ENCODE measurements around the gene GOLGA8B.
"Not testable (repeated sequence)": the region's sequence is repeated elsewhere in the genome, so short reads cannot be mapped to it uniquely, and the experiment has no call there.

The GOLGA8B gene

GRCh38 chr15:34559764-34560163, 23.7 kb downstream of the GOLGA8B start:
- H3K4me1 ChIP-seq (ENCODE audit: control insufficient read depth, insufficient read depth, low read length, poor library complexity, severe bottlenecking); H3K27ac ChIP-seq (ENCODE audit: low read depth, low read length, severe bottlenecking); H3K36me3 ChIP-seq (ENCODE audit: control insufficient read depth, insufficient read depth, low read length); H3K9me3 ChIP-seq (ENCODE audit: control insufficient read depth, low read length); H3K4me3 ChIP-seq (ENCODE audit: extremely low read depth, insufficient read depth, low read length, poor library complexity, severe bottlenecking): not testable (repeated sequence)
- WGBS, 2 experiments (ENCODE audit: insufficient coverage in 2 of 2) = no CpG with 5 or more reads among the region's 5 CpGs

- not testable (repeated sequence) for H3K9me3 ChIP-seq (ENCODE audit: control insufficient read depth, low read length); H3K4me1 ChIP-seq (ENCODE audit: control insufficient read depth, insufficient read depth, low read length, poor library complexity, severe bottlenecking); H3K27ac ChIP-seq (ENCODE audit: low read depth, low read length, severe bottlenecking); H3K4me3 ChIP-seq (ENCODE audit: extremely low read depth, insufficient read depth, low read length, poor library complexity, severe bottlenecking); H3K36me3 ChIP-seq (ENCODE audit: control insufficient read depth, insufficient read depth, low read length)
- WGBS, 2 experiments (ENCODE audit: insufficient coverage in 2 of 2) = no CpG with 5 or more reads among the region's 7 CpGs
Observed at GRCh38 chr15:34555162-34555561, 28.3 kb downstream of the GOLGA8B start.

DNA sequence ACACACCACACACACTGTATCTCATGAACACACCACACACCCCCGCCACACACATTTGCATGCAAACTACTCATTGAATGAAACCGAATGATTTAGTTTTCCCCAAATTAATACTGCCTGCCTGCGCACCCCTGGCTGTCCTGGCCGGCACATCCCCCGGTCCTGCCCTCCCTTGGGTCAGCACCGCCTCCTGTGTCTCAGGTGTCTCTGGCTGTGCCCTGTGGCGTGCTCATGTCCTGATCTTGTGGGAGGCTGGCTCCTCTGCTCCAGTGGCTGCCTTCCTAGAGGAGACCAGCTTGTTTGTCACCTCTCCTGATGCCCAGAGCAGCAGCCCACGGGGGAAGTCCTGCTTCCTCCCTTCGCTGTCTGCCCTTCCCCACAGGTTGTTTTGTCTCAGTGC, 28.7 kb downstream of the GOLGA8B start:
- H3K9me3 ChIP-seq (ENCODE audit: control insufficient read depth, low read length); H3K27ac ChIP-seq (ENCODE audit: low read depth, low read length, severe bottlenecking); H3K4me1 ChIP-seq (ENCODE audit: control insufficient read depth, insufficient read depth, low read length, poor library complexity, severe bottlenecking); H3K4me3 ChIP-seq (ENCODE audit: extremely low read depth, insufficient read depth, low read length, poor library complexity, severe bottlenecking); H3K36me3 ChIP-seq (ENCODE audit: control insufficient read depth, insufficient read depth, low read length): not testable (repeated sequence)
- no CpG with 5 or more reads among the region's 9 CpGs for WGBS, 2 experiments (ENCODE audit: insufficient coverage in 2 of 2)

DNA sequence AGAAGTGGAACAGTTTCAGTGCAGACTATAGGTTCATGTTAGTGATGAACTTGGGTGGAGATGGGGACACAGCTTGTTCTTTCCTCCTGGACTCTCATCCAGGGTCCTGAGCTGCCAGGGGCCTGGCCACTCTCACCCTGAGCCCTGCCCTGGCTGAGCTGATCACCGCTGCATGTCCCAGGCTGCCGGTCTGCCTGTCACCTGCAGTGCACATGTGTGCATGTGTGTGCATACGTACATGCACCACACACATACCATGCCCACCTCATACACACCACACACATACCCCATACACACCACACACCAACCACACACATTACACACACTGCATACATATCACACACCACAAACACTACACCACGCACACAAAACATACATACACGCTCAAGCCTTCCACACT, 29.3 kb downstream of the GOLGA8B start:
- not testable (repeated sequence) for H3K9me3 ChIP-seq (ENCODE audit: control insufficient read depth, low read length); H3K27ac ChIP-seq (ENCODE audit: low read depth, low read length, severe bottlenecking); H3K4me1 ChIP-seq (ENCODE audit: control insufficient read depth, insufficient read depth, low read length, poor library complexity, severe bottlenecking); H3K4me3 ChIP-seq (ENCODE audit: extremely low read depth, insufficient read depth, low read length, poor library complexity, severe bottlenecking); H3K36me3 ChIP-seq (ENCODE audit: control insufficient read depth, insufficient read depth, low read length)
- 93% methylated on average over 2 of the region's 5 CpGs; no CpG with 5 or more reads in 1 of the 2 experiments for WGBS, 2 experiments (ENCODE audit: insufficient coverage in 2 of 2)

DNA sequence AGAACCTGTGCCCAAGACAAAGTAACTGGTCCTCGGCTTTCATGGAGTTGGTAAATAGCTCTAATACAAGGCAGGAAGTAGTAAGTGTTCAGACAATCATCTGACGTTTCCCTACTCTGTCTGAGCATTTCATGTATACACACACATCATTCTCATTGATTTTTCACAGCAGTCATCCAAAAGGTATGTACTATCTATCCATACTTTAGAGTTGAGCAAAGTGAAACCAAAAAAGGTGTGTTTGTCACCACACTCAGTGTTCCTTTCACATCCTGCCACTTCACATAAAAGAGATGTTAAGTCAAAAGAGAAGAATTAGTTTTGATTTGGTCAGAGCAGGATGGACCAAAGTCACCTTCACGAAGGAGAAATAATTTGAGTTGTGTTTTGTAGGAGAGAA, 33.3 kb downstream of the GOLGA8B start:
- not testable (repeated sequence) for H3K4me1 ChIP-seq (ENCODE audit: control insufficient read depth, insufficient read depth, low read length, poor library complexity, severe bottlenecking); H3K9me3 ChIP-seq (ENCODE audit: control insufficient read depth, low read length); H3K27ac ChIP-seq (ENCODE audit: low read depth, low read length, severe bottlenecking); H3K4me3 ChIP-seq (ENCODE audit: extremely low read depth, insufficient read depth, low read length, poor library complexity, severe bottlenecking); H3K36me3 ChIP-seq (ENCODE audit: control insufficient read depth, insufficient read depth, low read length)
- WGBS, 2 experiments (ENCODE audit: insufficient coverage in 2 of 2) = no CpG with 5 or more reads among the region's 3 CpGs

DNA sequence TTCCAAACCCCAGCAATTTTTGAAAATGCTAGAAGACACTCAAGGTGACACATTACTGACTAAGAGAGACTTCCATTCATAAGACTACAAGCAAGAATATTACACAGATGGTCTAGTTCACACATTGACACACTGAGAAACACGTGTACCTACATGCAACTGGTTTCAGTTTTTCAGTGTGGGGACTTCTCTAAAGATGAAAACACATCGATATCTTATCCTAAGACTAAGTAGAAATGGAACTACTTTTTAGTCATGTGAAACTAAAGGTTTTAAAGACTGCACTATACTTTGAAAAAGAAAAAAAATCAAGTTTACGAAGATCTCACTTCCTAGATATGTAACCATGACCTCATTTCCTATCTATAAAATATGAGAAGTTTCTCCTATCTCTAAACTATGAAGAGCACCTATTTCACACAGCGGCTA, 34.1 kb downstream of the GOLGA8B start:
- H3K27ac ChIP-seq (ENCODE audit: low read depth, low read length, severe bottlenecking); H3K4me3 ChIP-seq (ENCODE audit: extremely low read depth, insufficient read depth, low read length, poor library complexity, severe bottlenecking); H3K36me3 ChIP-seq (ENCODE audit: control insufficient read depth, insufficient read depth, low read length); H3K4me1 ChIP-seq (ENCODE audit: control insufficient read depth, insufficient read depth, low read length, poor library complexity, severe bottlenecking); H3K9me3 ChIP-seq (ENCODE audit: control insufficient read depth, low read length): not testable (repeated sequence)
- whole genome bisulfite sequencing, 2 experiments (ENCODE audit: insufficient coverage in 2 of 2) = no CpG with 5 or more reads among the region's 4 CpGs

GRCh38 chr15:34543860-34544649, 39.4 kb downstream of the GOLGA8B start:
- not testable (repeated sequence) for H3K4me3 ChIP-seq (ENCODE audit: extremely low read depth, insufficient read depth, low read length, poor library complexity, severe bottlenecking); H3K36me3 ChIP-seq (ENCODE audit: control insufficient read depth, insufficient read depth, low read length); H3K27ac ChIP-seq (ENCODE audit: low read depth, low read length, severe bottlenecking); H3K9me3 ChIP-seq (ENCODE audit: control insufficient read depth, low read length); H3K4me1 ChIP-seq (ENCODE audit: control insufficient read depth, insufficient read depth, low read length, poor library complexity, severe bottlenecking)
- no CpG with 5 or more reads among the region's 7 CpGs for WGBS, 2 experiments (ENCODE audit: insufficient coverage in 2 of 2)

GRCh38 chr15:34535857-34536256, 47.6 kb downstream of the GOLGA8B start:
- H3K4me3 ChIP-seq (ENCODE audit: extremely low read depth, insufficient read depth, low read length, poor library complexity, severe bottlenecking); H3K27ac ChIP-seq (ENCODE audit: low read depth, low read length, severe bottlenecking); H3K9me3 ChIP-seq (ENCODE audit: control insufficient read depth, low read length); H3K4me1 ChIP-seq (ENCODE audit: control insufficient read depth, insufficient read depth, low read length, poor library complexity, severe bottlenecking); H3K36me3 ChIP-seq (ENCODE audit: control insufficient read depth, insufficient read depth, low read length): not testable (repeated sequence)
- no CpG with 5 or more reads among the region's 13 CpGs for WGBS, 2 experiments (ENCODE audit: insufficient coverage in 2 of 2)

Measured in mesodermal cell (in vitro differentiated cells).